Adrenal gland (tissue), 12 donors: ENCODE data around the gene RIPOR3. TPM values are rescaled to one million over a fixed set of nuclear protein-coding genes. Genes with fewer than 3 reads are reported as not detected.
"Not testable (repeated sequence)": the region's sequence is repeated elsewhere in the genome, so short reads cannot be mapped to it uniquely, and the experiment has no call there.

Source experiments
- DNase-seq, 7 donors: peaks; one replicate each; pipeline ENCODE4 v3.0.0-alpha.2; 2019 to 2020
- H3K27ac ChIP-seq, 5 donors: fragments of 200-600 bp; sonication (generic) in 4 of 5; 1 replicate in 3 of 5; 2 replicates in 2 of 5; pipeline versions ENCODE4 v1.5.1 to v1.8.0; 2016 to 2020; ENCODE audit warnings: mild to moderate bottlenecking in 1 of 5
- H3K27me3 ChIP-seq: fragments of 200-600 bp; 2 replicates; pipeline ENCODE4 v1.8.0; 2021
- H3K36me3 ChIP-seq, 2 donors: fragments of 200-600 bp; replicated peaks in 1 of 2; 1 replicate in 1 of 2; 2 replicates in 1 of 2; pipeline versions ENCODE4 v1.5.1 to v1.8.0; 2018 to 2022
- H3K4me1 ChIP-seq, 2 donors: fragments of 200-600 bp; replicated peaks in 1 of 2; 1 replicate in 1 of 2; 2 replicates in 1 of 2; pipeline versions ENCODE4 v1.5.1 to v1.8.0; 2018 to 2021
- H3K4me3 ChIP-seq, 4 donors: fragments of 200-600 bp; sonication (generic) in 3 of 4; one replicate each; pipeline ENCODE4 v1.5.1; 2016 to 2018
- H3K9me3 ChIP-seq, 3 donors: fragments of 200-600 bp; sonication (generic) in 1 of 3; replicated peaks in 1 of 3; 1 replicate in 2 of 3; 2 replicates in 1 of 3; pipeline versions ENCODE4 v1.5.1 to v1.8.0; 2016 to 2021
- POLR2A ChIP-seq, 2 donors: fragments of 450-650 bp; IDR thresholded peaks; one replicate each; pipeline ENCODE4 v1.6.1; 2017; ENCODE audit warnings: antibody characterized with exemption in 2 of 2, mild to moderate bottlenecking in 2 of 2, moderate library complexity in 1 of 2
- WGBS, 4 donors: extraction: QIAGEN DNeasy Blood & Tissue Kit in 2 of 4; methylation state at CpG; one replicate each; pipeline versions ENCODE4 v1.1.5 to v1.1.7; 2013 to 2017; 5-methylcytosine and 5-hydroxymethylcytosine counted together
- intact Hi-C, 2 donors: fragments of 100-400 bp; cut with DNase I; formaldehyde crosslinking; loops; one replicate each; pipeline versions ENCODE4 v1.14.1 to v1.15.0; 2022 to 2023
- polyA plus RNA-seq, 3 donors: library from polyadenylated mRNA; stranded (reverse); fragments of 200-250 nt in 2 of 3; fragments of 350-450 nt in 1 of 3; fragmentation: Illumina TruSeq in 1 of 3; extraction: RNeasy Lipid Tissue Mini Kit (QIAGEN cat#74804) in 1 of 3; gene quantifications; one replicate each; pipeline ENCODE4 v1.2.3, GENCODE V29; 2013 to 2014
- total RNA-seq, 9 donors: library from RNA; depleted of rRNA in 4 of 9; stranded (reverse); fragments of >200 nt in 4 of 9; fragments of 120-200 nt in 1 of 9; fragmentation: NEBNext Ultra II Directional in 1 of 9; extraction: Animal tissue kit (Norgen Biotek cat#: 25700) in 1 of 9; gene quantifications; one replicate each; pipeline versions ENCODE4 v1.1.0 to v1.2.4, GENCODE V29; 2013 to 2023
- TF ChIP-seq, protein P1 (sequence below), 6 experiments: fragments of 450-650 bp in 4 of 6; fragments of 200-600 bp in 2 of 6; sonication (generic) in 1 of 6; IDR thresholded peaks; 1 replicate in 5 of 6; 2 replicates in 1 of 6; pipeline versions ENCODE4 v1.5.1 to v1.8.0; 2016 to 2021; ENCODE audit warnings: antibody characterized with exemption in 6 of 6, mild to moderate bottlenecking in 2 of 6, moderate library complexity in 1 of 6
- donor health status: healthy with polysubstance abuse.
- donor health status: Bipolar disorder and iron deficiency.
- donor health status: DM: yes; HTN: yes; CAD: no.
- donor health status: DM: no; HTN: no; CAD: no.
- donor health status: DM: no; HTN: no; CAD: no.
- donor health status: DM: yes; HTN: yes; CAD: no.

Gene RIPOR3
- total and polyA plus RNA-seq, 12 donors, result 3.4 to 135 (median 23.7) TPM

DNA sequence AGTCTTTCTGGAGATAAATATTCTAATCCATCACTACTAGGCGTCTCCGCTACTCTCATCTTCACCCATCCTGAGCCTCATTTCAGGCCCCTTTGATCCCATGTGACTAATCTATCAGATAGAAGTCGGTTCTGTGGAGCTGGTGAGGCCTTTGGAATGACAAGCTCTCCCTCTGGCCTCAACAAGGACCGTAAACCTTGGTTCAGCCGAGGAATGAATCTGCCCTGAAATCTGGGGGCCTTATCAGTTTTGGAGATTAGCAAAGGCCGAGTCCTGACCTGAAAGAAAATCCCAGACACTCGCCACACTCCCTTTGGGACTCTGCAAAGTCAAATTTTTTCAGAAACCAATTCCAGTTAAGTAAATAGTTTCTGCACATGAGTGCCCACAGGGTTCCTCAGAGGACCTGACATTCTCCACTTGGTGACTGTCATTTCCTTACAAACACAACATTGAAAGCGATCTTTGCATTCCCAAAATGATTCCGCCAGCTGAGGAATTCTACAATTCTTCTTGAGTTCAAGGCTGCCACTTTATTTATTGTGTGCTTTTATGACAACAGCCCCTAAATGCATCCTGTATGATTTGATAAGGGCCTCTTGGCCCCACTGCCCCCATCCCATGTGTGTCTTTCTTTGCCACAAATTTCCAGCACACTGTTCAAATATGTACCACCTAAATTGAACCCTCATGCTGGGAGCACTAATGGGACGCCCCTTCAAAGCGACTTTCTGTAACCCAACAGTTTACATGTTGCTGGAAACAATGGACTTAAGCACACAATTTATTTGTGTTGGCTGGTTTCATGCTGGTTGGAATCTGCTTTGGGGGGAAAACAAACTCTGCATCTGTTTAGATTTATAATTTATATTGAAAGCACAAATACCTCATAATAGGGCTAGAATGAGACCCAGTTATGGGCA is 10.0 kb upstream of the RIPOR3 start:
- TF ChIP-seq POLR2A (IDR thresholded peaks at IDR 0.05), result no peak
- TF ChIP-seq, protein P1, sequence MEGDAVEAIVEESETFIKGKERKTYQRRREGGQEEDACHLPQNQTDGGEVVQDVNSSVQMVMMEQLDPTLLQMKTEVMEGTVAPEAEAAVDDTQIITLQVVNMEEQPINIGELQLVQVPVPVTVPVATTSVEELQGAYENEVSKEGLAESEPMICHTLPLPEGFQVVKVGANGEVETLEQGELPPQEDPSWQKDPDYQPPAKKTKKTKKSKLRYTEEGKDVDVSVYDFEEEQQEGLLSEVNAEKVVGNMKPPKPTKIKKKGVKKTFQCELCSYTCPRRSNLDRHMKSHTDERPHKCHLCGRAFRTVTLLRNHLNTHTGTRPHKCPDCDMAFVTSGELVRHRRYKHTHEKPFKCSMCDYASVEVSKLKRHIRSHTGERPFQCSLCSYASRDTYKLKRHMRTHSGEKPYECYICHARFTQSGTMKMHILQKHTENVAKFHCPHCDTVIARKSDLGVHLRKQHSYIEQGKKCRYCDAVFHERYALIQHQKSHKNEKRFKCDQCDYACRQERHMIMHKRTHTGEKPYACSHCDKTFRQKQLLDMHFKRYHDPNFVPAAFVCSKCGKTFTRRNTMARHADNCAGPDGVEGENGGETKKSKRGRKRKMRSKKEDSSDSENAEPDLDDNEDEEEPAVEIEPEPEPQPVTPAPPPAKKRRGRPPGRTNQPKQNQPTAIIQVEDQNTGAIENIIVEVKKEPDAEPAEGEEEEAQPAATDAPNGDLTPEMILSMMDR (IDR thresholded peaks at IDR 0.05), result no peak
- H3K27ac ChIP-seq, result peak overlapping the region in 1 of 5 donors; percentile 60
- intact Hi-C loops, result no loop called here
- H3K4me3 ChIP-seq, result no peak overlapping the region
- H3K27me3 ChIP-seq, result no peaks in the 10 kb centered on the region
- H3K36me3 ChIP-seq, result no peaks in the 10 kb centered on the region
- DNase-seq, result no peak
- no peaks in the 10 kb centered on the region for H3K4me1 ChIP-seq
- WGBS, 4 donors, result 68 to 78% (median 69%) methylated on average over 11 of the region's 11 CpGs
- H3K9me3 ChIP-seq, result no peaks in the 10 kb centered on the region

DNA sequence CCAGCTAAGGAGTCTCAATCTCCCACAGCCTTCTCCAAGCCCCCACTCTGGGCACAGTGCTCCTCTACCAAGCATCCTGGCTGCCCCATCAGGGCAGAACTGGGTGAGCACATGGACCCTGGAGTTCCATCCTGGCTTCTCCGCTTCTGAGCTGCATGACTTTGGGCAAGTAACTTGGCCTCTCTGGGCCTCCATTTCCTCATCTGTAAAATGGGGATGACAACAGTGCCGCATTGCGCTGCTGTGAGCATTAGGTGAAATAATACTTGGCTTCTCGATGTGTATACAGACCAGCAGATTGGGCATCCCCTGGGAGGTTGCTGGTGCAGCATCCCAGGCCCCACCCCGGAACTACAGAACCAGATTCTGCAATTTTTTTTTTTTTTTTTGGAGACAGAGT is 8.3 kb upstream of the RIPOR3 start:
- Histone ChIP-seq H3K4me1 (no peaks in the 10 kb centered on the region), H3K27ac (no peak overlapping the region), H3K36me3 (no peaks in the 10 kb centered on the region), H3K27me3 (no peaks in the 10 kb centered on the region), H3K9me3 (no peaks in the 10 kb centered on the region), H3K4me3 (no peak overlapping the region)
- TF ChIP-seq, protein P1 (IDR thresholded peaks at IDR 0.05), result no peak
- TF ChIP-seq POLR2A (IDR thresholded peaks at IDR 0.05), result no peak
- DNase-seq, result no peak
- WGBS, 4 donors, result 90 to 96% (median 94%) methylated on average over 5 of the region's 5 CpGs
- intact Hi-C loops, result no loop called here

DNA sequence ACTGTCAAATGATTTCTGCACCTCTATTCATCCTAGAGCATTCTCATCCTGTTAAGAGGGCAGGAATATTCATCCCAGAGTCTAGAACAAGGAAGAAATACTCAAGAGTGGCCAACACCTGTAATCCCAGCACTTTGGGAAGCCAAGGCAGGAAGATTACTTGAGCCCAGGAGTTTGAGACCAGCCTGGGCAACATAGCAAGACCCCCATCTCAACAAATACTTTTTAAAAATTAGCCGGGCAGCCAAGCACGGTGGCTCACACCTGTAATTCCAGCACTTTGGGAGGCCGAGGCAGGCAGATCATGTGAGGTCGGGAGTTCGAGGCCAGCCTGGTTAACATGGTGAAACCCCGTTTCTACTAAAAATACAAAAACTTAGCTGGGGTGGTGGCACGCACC is 6.9 kb upstream of the RIPOR3 start:
- H3K36me3 ChIP-seq, H3K27ac ChIP-seq, H3K4me1 ChIP-seq, DNase-seq, H3K27me3 ChIP-seq, H3K4me3 ChIP-seq, H3K9me3 ChIP-seq, intact Hi-C loops: not testable (repeated sequence)
- WGBS, 4 donors, result 84 to 88% (median 86%) methylated on average over 7 of the region's 7 CpGs

DNA sequence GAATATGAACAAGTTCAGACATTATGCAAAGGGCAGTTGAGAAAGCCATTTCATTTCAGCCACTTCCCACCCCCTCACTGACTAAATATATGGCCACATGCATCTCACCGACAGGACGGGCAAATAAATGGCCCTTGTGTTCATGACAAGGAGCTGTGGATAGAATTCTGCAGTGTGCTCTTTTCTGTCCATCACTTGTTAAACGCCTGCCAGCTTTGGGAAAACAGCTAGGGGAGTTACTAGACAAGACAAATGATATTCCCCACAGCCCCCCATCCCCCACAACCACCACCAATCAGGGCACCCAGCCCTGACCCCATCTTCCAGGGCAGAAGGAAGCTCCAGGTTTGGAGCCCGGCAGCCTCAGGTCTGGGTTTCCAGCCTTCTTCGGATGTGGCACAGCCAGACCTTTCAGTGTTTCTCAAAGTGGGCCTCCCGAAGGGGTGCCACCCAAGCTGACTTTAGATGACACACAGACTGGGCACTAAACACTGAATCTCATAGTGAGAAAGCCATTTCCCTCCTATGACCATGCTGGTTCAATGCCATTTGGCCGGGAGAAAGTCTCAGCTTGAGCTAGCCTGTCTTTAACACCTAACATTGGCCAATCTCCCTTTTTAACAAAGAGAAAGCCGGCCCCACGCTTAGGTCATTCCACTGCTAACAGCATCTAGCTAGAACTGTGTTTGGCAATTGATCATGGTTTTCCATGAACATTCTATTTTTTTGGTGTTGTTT is 4.0 kb upstream of the RIPOR3 start:
- H3K36me3 ChIP-seq, result no peaks in the 10 kb centered on the region
- H3K4me1 ChIP-seq, result no peaks in the 10 kb centered on the region
- no peak for TF ChIP-seq POLR2A (IDR thresholded peaks at IDR 0.05)
- no peaks in the 10 kb centered on the region for H3K9me3 ChIP-seq
- 72 to 79% (median 74%) methylated on average over 7 to 9 of the region's 9 CpGs for WGBS, 4 donors
- intact Hi-C loops, result no loop called here
- peak overlapping the region in 1 of 5 donors; percentile 58 for H3K27ac ChIP-seq
- no peak overlapping the region for H3K4me3 ChIP-seq
- peaks cover 5% of the 10 kb centered on the region for H3K27me3 ChIP-seq
- peak in 3 of 7 donors; percentile 22 to 33 (median 32) for DNase-seq

DNA sequence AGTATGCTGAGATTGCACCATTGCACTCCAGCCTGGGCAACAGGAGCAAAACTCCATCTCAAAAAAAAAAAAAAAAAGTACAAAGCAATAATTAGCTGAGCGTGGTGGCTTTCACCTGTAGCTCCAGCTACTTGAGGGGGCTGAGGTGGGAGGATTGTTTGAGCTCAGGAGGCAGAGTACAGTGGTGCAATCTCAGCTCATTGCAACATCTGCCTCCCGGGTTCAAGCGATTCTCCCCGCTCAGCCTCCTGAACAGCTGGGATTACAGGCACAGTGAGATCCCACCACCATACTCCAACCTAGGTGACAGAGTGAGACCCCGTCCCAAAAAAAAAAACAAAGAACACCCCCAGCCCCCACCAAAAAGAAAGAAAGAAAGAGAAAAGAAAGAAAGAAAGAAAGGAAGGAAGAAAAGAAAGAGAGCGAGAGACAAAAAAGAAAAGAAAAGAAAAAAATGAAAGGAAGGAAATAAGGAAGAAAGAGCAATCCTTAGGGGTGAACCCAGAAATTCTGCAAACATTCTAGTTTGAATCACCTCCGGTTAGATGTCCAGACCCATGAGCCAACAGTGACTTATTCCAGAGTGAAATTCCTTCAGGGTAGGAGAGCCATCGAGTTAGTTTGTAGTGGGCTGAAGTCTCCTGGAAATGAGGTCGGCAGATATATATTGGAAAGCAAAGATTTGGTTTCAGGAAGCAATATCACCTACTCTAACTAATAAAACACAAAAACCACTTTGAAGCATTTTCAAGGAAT is 3.2 kb upstream of the RIPOR3 start:
- TF ChIP-seq, protein P1 (IDR thresholded peaks at IDR 0.05), result no peak
- TF ChIP-seq POLR2A (IDR thresholded peaks at IDR 0.05), result no peak
- Histone ChIP-seq H3K4me1 (peaks cover 0 to 5% of the 10 kb centered on the region in 2 donors), H3K36me3 (no peaks in the 10 kb centered on the region), H3K4me3 (no peak overlapping the region), H3K27me3 (peaks cover 5% of the 10 kb centered on the region), H3K27ac (peak overlapping the region in 1 of 5 donors; percentile 58), H3K9me3 (no peaks in the 10 kb centered on the region)
- no peak for DNase-seq
- intact Hi-C loops, result no loop called here
- 74 to 88% (median 80%) methylated on average over 9 of the region's 9 CpGs for WGBS, 4 donors
